Measurements from ENCODE around the gene FAT1.

Gene FAT1

GRCh38 chr4:186566068-186566467 is 157.6 kb downstream of the FAT1 start:
- DNase-seq (ENCODE audit: low read depth) = no peak
- no peak overlapping the region for H3K4me3 ChIP-seq (replicated peaks; ENCODE audit: low read depth, low read length)
- TF ChIP-seq CTCF (IDR thresholded peaks at IDR 0.05; ENCODE audit: low read length, missing control alignments) = no peak

- no peak overlapping the region for H3K4me3 ChIP-seq (replicated peaks; ENCODE audit: low read depth, low read length)
- no peak for TF ChIP-seq CTCF (IDR thresholded peaks at IDR 0.05; ENCODE audit: low read length, missing control alignments)
- DNase-seq (ENCODE audit: low read depth) = no peak
Measured at GRCh38 chr4:186563761-186564160, 159.9 kb downstream of the FAT1 start.

GRCh38 chr4:186561748-186562147 is 161.9 kb downstream of the FAT1 start:
- DNase-seq (ENCODE audit: low read depth) = no peak
- H3K4me3 ChIP-seq (replicated peaks; ENCODE audit: low read depth, low read length) = no peak overlapping the region
- TF ChIP-seq CTCF (IDR thresholded peaks at IDR 0.05; ENCODE audit: low read length, missing control alignments) = no peak

- no peak for TF ChIP-seq CTCF (IDR thresholded peaks at IDR 0.05; ENCODE audit: low read length, missing control alignments)
- DNase-seq (ENCODE audit: low read depth) = no peak
- no peak overlapping the region for H3K4me3 ChIP-seq (replicated peaks; ENCODE audit: low read depth, low read length)
Measured at GRCh38 chr4:186560647-186561046, 163.0 kb downstream of the FAT1 start.

- no peak overlapping the region for H3K4me3 ChIP-seq (replicated peaks; ENCODE audit: low read depth, low read length)
- no peak for TF ChIP-seq CTCF (IDR thresholded peaks at IDR 0.05; ENCODE audit: low read length, missing control alignments)
- peak; percentile 21 for DNase-seq (ENCODE audit: low read depth)
Measured at GRCh38 chr4:186557486-186557885, 166.2 kb downstream of the FAT1 start.

- TF ChIP-seq CTCF (IDR thresholded peaks at IDR 0.05; ENCODE audit: low read length, missing control alignments) = no peak
- DNase-seq (ENCODE audit: low read depth) = peak; percentile 18
- H3K4me3 ChIP-seq (replicated peaks; ENCODE audit: low read depth, low read length) = no peak overlapping the region
Measured at GRCh38 chr4:186557061-186557460, 166.6 kb downstream of the FAT1 start.

GRCh38 chr4:186554914-186555827 is 168.5 kb downstream of the FAT1 start, which contains the start of gene MTNR1A:
Gene MTNR1A (minus strand): TSS chr4:186555567. CDS start chr4:186555365, 202 bp downstream.
- peak; percentile 6 for DNase-seq (ENCODE audit: low read depth)
- no peak for TF ChIP-seq CTCF (IDR thresholded peaks at IDR 0.05; ENCODE audit: low read length, missing control alignments)
- H3K4me3 ChIP-seq (replicated peaks; ENCODE audit: low read depth, low read length) = peak within 1 kb of the TSS; percentile 34

Data from fibroblast of pulmonary artery (primary cell).